Prostate gland (tissue), 2 donors: ENCODE measurements around the gene ALDH4A1. TPM values are rescaled to one million over a fixed set of nuclear protein-coding genes. Genes with fewer than 3 reads are reported as not detected.

Experiments
- DNase-seq: peaks from one replicate; pipeline ENCODE4 v3.0.0-alpha.2; 2019; ENCODE audit warnings: low spot score
- H3K27ac ChIP-seq, 2 donors: fragments of 200-600 bp; sonication (generic); 2 replicates each; pipeline ENCODE4 v1.5.1; 2017 to 2019
- H3K27me3 ChIP-seq: fragments of 200-600 bp; sonication (generic); replicated peaks from 2 replicates; pipeline ENCODE4 v1.5.1; 2019; ENCODE audit not compliant: insufficient read depth
- H3K36me3 ChIP-seq, 2 donors: fragments of 200-600 bp; sonication (generic); 1 replicate in 1 of 2; 2 replicates in 1 of 2; pipeline versions ENCODE4 v1.5.1 to v1.8.1; 2017 to 2019
- H3K4me1 ChIP-seq: fragments of 200-600 bp; sonication (generic); replicated peaks from 2 replicates; pipeline ENCODE4 v1.5.1; 2019
- H3K4me3 ChIP-seq, 2 donors: fragments of 200-600 bp; sonication (generic); 2 replicates each; pipeline ENCODE4 v1.5.1; 2017 to 2019
- H3K9me3 ChIP-seq: fragments of 200-600 bp; sonication (generic); 2 replicates; pipeline ENCODE4 v1.5.1; 2017
- CTCF ChIP-seq, 4 experiments: fragments of 200-600 bp in 2 of 4; fragments of 450-650 bp in 2 of 4; sonication (generic) in 2 of 4; IDR thresholded peaks; 1 replicate in 3 of 4; 2 replicates in 1 of 4; pipeline ENCODE4 v1.5.1; 2016 to 2019; ENCODE audit warnings: antibody characterized with exemption in 4 of 4, mild to moderate bottlenecking in 2 of 4, moderate library complexity in 2 of 4
- POLR2A ChIP-seq: fragments of 450-650 bp; IDR thresholded peaks from one replicate; pipeline ENCODE4 v1.6.1; 2016; ENCODE audit warnings: antibody characterized with exemption, mild to moderate bottlenecking
- POLR2AphosphoS5 ChIP-seq: sonication (generic); formaldehyde crosslinking; IDR thresholded peaks from one replicate; pipeline ENCODE4 v1.6.1; 2017; ENCODE audit warnings: antibody characterized with exemption
- WGBS: methylation state at CpG from one replicate; pipeline ENCODE4 v1.1.5; 2018; 5-methylcytosine and 5-hydroxymethylcytosine counted together
- intact Hi-C: fragments of 100-400 bp; cut with DNase I; formaldehyde crosslinking; loops from one replicate; pipeline ENCODE4 v1.14.2; 2022
- total RNA-seq, 2 donors: library from RNA; depleted of rRNA; stranded (reverse); fragments of >200 nt; gene quantifications; one replicate each; pipeline ENCODE4 v1.1.0, GENCODE V29; 2016

ALDH4A1 gene
- total RNA-seq, 2 donors from 2014 or later: 15.7 to 58.4 TPM

DNA sequence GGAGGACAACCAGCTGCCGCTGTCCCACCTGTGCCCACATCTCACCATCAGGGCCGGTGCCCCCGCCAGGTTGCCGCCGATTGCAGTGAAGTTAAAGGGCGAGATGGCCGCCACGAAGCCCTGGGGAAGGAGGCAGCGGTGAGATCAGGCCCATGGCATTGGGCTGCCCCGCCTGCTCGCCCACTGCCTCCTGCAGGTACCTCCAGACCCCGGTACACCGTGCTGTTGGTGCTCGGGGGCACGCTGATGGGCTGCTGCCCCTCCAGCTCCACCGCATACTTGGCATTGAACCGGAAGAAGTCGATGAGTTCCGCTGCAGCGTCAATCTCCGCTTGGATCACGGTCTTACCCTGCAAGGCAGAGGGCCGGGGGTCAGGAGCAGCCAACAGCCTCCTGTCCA, 19.3 kb downstream of the ALDH4A1 start:
- TF ChIP-seq POLR2AphosphoS5 (no peak), POLR2A (no peak), CTCF (IDR thresholded peaks at IDR 0.05) (no peak)
- peaks cover 5% of the 10 kb centered on the region for H3K4me1 ChIP-seq
- DNase-seq: no peak
- H3K27ac ChIP-seq: no peak overlapping the region
- H3K4me3 ChIP-seq: no peak overlapping the region
- H3K27me3 ChIP-seq: no peaks in the 10 kb centered on the region
- no peaks in the 10 kb centered on the region for H3K36me3 ChIP-seq
- WGBS: 94% methylated on average over 23 of the region's 23 CpGs
- intact Hi-C loops: no loop called here
- no peaks in the 10 kb centered on the region for H3K9me3 ChIP-seq

DNA sequence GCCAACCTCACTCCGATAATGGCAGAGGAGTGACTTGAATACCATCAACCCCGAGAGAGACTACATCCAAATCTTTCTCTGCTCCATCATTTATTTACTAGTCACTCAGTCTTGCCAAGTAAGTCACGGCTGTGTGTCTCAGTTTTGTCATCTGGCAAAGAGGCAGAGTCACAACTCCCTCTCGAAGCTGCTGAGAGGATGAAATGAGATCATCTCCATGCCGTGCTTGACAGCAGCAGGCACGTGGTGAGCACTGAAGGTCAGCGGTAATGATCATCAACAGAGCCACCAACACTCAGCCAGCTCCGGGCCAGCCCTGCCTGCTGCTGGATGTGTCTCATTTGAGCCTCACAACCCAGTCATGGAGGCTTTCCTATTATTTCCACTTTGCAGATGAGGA, 19.9 kb downstream of the ALDH4A1 start:
- H3K4me1 ChIP-seq: peaks cover 5% of the 10 kb centered on the region
- no peak for DNase-seq
- intact Hi-C loops: no loop called here
- no peaks in the 10 kb centered on the region for H3K27me3 ChIP-seq
- H3K27ac ChIP-seq: no peak overlapping the region
- H3K4me3 ChIP-seq: no peak overlapping the region
- H3K36me3 ChIP-seq: no peaks in the 10 kb centered on the region
- TF ChIP-seq POLR2A: no peak
- TF ChIP-seq CTCF (IDR thresholded peaks at IDR 0.05): no peak
- TF ChIP-seq POLR2AphosphoS5: no peak
- WGBS: 69% methylated on average over 8 of the region's 8 CpGs
- no peaks in the 10 kb centered on the region for H3K9me3 ChIP-seq

DNA sequence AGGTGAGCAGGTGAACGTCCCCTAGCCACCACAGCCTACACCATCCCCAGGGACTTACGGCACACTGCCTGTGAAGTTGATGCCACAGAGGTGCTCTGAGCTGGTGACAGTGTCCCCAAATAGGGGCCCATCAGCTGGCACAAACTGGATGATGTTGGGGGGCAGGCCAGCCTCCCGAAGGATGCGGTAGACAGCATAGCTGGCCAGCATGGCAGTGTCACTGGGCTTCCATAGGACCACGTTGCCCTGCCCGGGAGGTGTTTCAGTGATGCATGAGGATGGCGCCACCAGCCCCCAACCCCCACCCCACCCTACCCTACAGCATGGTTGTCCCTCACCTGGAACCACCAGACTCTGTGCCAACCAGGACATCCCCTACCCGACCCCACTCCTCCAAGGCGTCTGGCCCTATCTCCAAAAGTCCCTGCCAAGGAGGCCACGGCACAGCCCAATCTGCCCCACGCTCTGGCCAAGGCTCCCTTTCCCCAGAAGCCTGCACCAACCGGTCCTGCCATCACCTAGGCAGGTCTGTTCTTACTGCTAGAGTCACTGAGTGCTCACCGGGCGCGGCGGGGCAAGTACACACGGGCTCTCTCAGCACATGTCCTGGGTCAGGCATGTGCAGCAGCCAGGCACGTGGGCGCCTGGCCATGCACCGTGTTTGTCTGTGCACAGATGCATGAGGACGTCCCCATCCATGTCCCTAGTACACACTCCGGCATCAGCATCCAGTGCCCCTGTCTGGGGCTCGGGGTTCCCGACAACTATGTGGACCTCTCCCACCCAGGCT, 20.5 kb downstream of the ALDH4A1 start:
- Histone ChIP-seq H3K27ac (no peak overlapping the region), H3K9me3 (no peaks in the 10 kb centered on the region), H3K4me3 (no peak overlapping the region), H3K36me3 (no peaks in the 10 kb centered on the region), H3K4me1 (peaks cover 5% of the 10 kb centered on the region), H3K27me3 (no peaks in the 10 kb centered on the region)
- WGBS: 60% methylated on average over 21 of the region's 24 CpGs
- peak; percentile 43 for DNase-seq
- intact Hi-C loops: no loop called here
- no peak for TF ChIP-seq CTCF (IDR thresholded peaks at IDR 0.05)
- no peak for TF ChIP-seq POLR2A
- TF ChIP-seq POLR2AphosphoS5: peak; percentile 40

GRCh38 chr1:18881164-18881563, 21.2 kb downstream of the ALDH4A1 start:
- intact Hi-C loops: no loop called here

More at GRCh38 chr1:18881164-18881563, 21.2 kb downstream of the ALDH4A1 start:
- H3K4me1 ChIP-seq: peaks cover 5% of the 10 kb centered on the region
- TF ChIP-seq POLR2A (no peak), POLR2AphosphoS5 (no peak), CTCF (IDR thresholded peaks at IDR 0.05) (no peak)
- no peaks in the 10 kb centered on the region for H3K27me3 ChIP-seq
- H3K36me3 ChIP-seq: no peaks in the 10 kb centered on the region
- no peak overlapping the region for H3K27ac ChIP-seq
- 93% methylated on average over 2 of the region's 2 CpGs for WGBS
- H3K4me3 ChIP-seq: no peak overlapping the region
- DNase-seq: no peak
- no peaks in the 10 kb centered on the region for H3K9me3 ChIP-seq
